Measurements from ENCODE around the gene BPHL. TPM values are rescaled to one million over a fixed set of nuclear protein-coding genes. Genes with fewer than 3 reads are reported as not detected.
"Not testable (repeated sequence)": the region's sequence is repeated elsewhere in the genome, so short reads cannot be mapped to it uniquely, and the experiment has no call there.

The BPHL gene
- total RNA-seq, 1 experiment from 2014 or later, result 31.3 TPM

- Histone ChIP-seq H2AFZ (ENCODE audit: low read depth, low read length, poor library complexity, severe bottlenecking) (peak overlapping the region; percentile 10), H3K4me2 (ENCODE audit: low read length) (peak overlapping the region; percentile 43), H3K4me1 (ENCODE audit: control insufficient read depth in 1 of 2, insufficient read depth in 2 of 2, low read length in 2 of 2) (peaks cover 7 to 21% of the 10 kb centered on the region in 2 experiments; a peak in 3 of 4 replicates)
- DNase-seq (ENCODE audit: low read depth, low spot score) (peak; percentile 29), ATAC-seq (peak; percentile 63)
- RAD21 ChIA-PET (ENCODE audit: low non-redundant PET in 1 of 2, low total read pairs in 2 of 2, uncharacterized antibody in 2 of 2, unreplicated experiment in 2 of 2), result interaction anchor here in 1 of 2 experiments (1.1 kb wide), 1 partner anchor 20 kb away, joined by 3 read pairs; no protein-coding TSS in a partner anchor
- TF ChIP-seq CEBPB (IDR thresholded peaks at IDR 0.05; ENCODE audit: low read depth) (peak; percentile 79), JUND (IDR thresholded peaks at IDR 0.05) (peak; percentile 51), MAX (IDR thresholded peaks at IDR 0.05) (0 out of 2 replicates have a peak, but pooled peaks have one; percentile 15), EGR1 (IDR thresholded peaks at IDR 0.05; ENCODE audit: low read depth) (peak; percentile 72), FOSL1 (IDR thresholded peaks at IDR 0.05; ENCODE audit: low read depth) (peak; percentile 54; the same call in 1 of the 2 replicates), CBX3 (IDR thresholded peaks at IDR 0.05; ENCODE audit: low read depth) (peak; percentile 35; the same call in 1 of the 2 replicates), SP1 (IDR thresholded peaks at IDR 0.05; ENCODE audit: low read depth) (peak; percentile 45; the same call in 1 of the 2 replicates)
- H3K36me3 ChIP-seq (ENCODE audit: control insufficient read depth in 1 of 2, insufficient read depth in 2 of 2, low read length in 2 of 2); H3K27ac ChIP-seq (ENCODE audit: low read depth, low read length); H3K9ac ChIP-seq (ENCODE audit: low read length); H3K4me3 ChIP-seq (replicated peaks in 1 of 2; ENCODE audit: low read depth in 1 of 2, low read length in 2 of 2); POLR2A ChIA-PET; H3K79me2 ChIP-seq (ENCODE audit: insufficient read depth, low read length); H3K27me3 ChIP-seq (ENCODE audit: insufficient read depth, low read length); H4K20me1 ChIP-seq (ENCODE audit: insufficient read depth); BruUV-seq (replicated peaks); intact Hi-C loops (cut with micrococcal nuclease); H3K9me2 ChIP-seq (ENCODE audit: insufficient read depth); CTCF ChIA-PET; H3K9me3 ChIP-seq (ENCODE audit: control insufficient read depth in 1 of 2, insufficient read depth in 1 of 2, low read depth in 1 of 2, low read length in 2 of 2): not testable (repeated sequence)
These were observed 70.7 kb downstream of the BPHL start for GRCh38 chr6:3189192-3189591.

GRCh38 chr6:3190056-3190455 is 71.5 kb downstream of the BPHL start:
- Histone ChIP-seq H3K27ac (ENCODE audit: low read depth, low read length) (no peak overlapping the region), H3K4me1 (ENCODE audit: control insufficient read depth in 1 of 2, insufficient read depth in 2 of 2, low read length in 2 of 2) (peaks cover 7 to 21% of the 10 kb centered on the region in 2 experiments; a peak in 3 of 4 replicates), H3K27me3 (ENCODE audit: insufficient read depth, low read length) (no peaks in the 10 kb centered on the region), H3K9me2 (ENCODE audit: insufficient read depth) (no peaks in the 10 kb centered on the region), H4K20me1 (ENCODE audit: insufficient read depth) (no peaks in the 10 kb centered on the region), H3K9ac (ENCODE audit: low read length) (no peak overlapping the region), H3K9me3 (ENCODE audit: control insufficient read depth in 1 of 2, insufficient read depth in 1 of 2, low read depth in 1 of 2, low read length in 2 of 2) (no peaks in the 10 kb centered on the region; a peak in 1 of 4 replicates), H3K4me2 (ENCODE audit: low read length) (no peak overlapping the region), H3K4me3 (replicated peaks in 1 of 2; ENCODE audit: low read depth in 1 of 2, low read length in 2 of 2) (no peak overlapping the region), H3K79me2 (ENCODE audit: insufficient read depth, low read length) (no peaks in the 10 kb centered on the region), H2AFZ (ENCODE audit: low read depth, low read length, poor library complexity, severe bottlenecking) (no peak overlapping the region), H3K36me3 (ENCODE audit: control insufficient read depth in 1 of 2, insufficient read depth in 2 of 2, low read length in 2 of 2) (no peaks in the 10 kb centered on the region)
- CTCF ChIA-PET, result no interaction called here
- no TSS peak for BruUV-seq (replicated peaks)
- intact Hi-C loops (cut with micrococcal nuclease), result no loop called here
- RAD21 ChIA-PET (ENCODE audit: low non-redundant PET in 1 of 2, low total read pairs in 2 of 2, uncharacterized antibody in 2 of 2, unreplicated experiment in 2 of 2), result no interaction called here
- ATAC-seq (no peak), DNase-seq (ENCODE audit: low read depth, low spot score) (no peak)
- POLR2A ChIA-PET, result no interaction called here
- TF ChIP-seq SRF (IDR thresholded peaks at IDR 0.05; ENCODE audit: low read depth) (no peak), EZH2 (IDR thresholded peaks at IDR 0.05) (no peak), EZH2phosphoT487 (IDR thresholded peaks at IDR 0.05; ENCODE audit: borderline replicate concordance) (no peak), YY1 (IDR thresholded peaks at IDR 0.05; ENCODE audit: extremely low read depth, insufficient replicate concordance, low read depth, low read length) (no peak), ELF1 (IDR thresholded peaks at IDR 0.05; ENCODE audit: borderline replicate concordance, low read depth) (no peak)

Measured in HCT116 (cell line).